HCT116 (cell line): ENCODE measurements around the gene POT1. TPM values are rescaled to one million over a fixed set of nuclear protein-coding genes. Genes with fewer than 3 reads are reported as not detected.

ENCODE experiments used
- ATAC-seq: fragments of 200-7000 bp; cut with Tn5 transposase; 2 replicates; pipeline ENCODE4 v1.9.1; 2020; ENCODE audit warnings: mild to moderate bottlenecking, moderate library complexity
- BruUV-seq: library from RNA; stranded (reverse); fragments of 400-500 nt; replicated peaks from 2 replicates; lab custom pipeline; 2021; lab: Mats Ljungman, UMichigan
- CTCF ChIA-PET: fragments of 300-600 bp; sonication (Branson Sonifier 250); formaldehyde crosslinking; loops from one replicate; lab custom pipeline; 2021; ENCODE audit warnings: antibody characterized with exemption; lab: Charles Lee
- POLR2A ChIA-PET: fragments of 300-600, 350-600 bp; sonication (Branson Sonifier 250); formaldehyde crosslinking; loops from one replicate; lab custom pipeline; 2021; ENCODE audit warnings: antibody characterized with exemption; lab: Charles Lee
- RAD21 ChIA-PET, 2 experiments: fragments of 300-600 bp; sonication (Branson Sonifier 250); formaldehyde crosslinking; loops; one replicate each; lab custom pipeline; 2023; ENCODE audit warnings: low total read pairs in 2 of 2; ENCODE audit not compliant: uncharacterized antibody in 2 of 2, unreplicated experiment in 2 of 2, low non-redundant PET in 1 of 2; lab: Charles Lee
- DNase-seq: peaks from one replicate; pipeline ENCODE4 v3.0.0-alpha.2; 2010; ENCODE audit warnings: low read depth, low spot score
- H2AFZ ChIP-seq: fragments of 200-600 bp; shearing (Covaris generic), sonication (generic); 2 replicates; pipeline ENCODE4 v1.6.1; 2017; ENCODE audit warnings: low read depth, mixed run types, mixed read lengths, antibody characterized with exemption, low read length; ENCODE audit not compliant: poor library complexity, severe bottlenecking
- H3K27ac ChIP-seq: 2 replicates; pipeline ENCODE4 v1.5.1; 2012; ENCODE audit warnings: low read depth, low read length
- H3K27me3 ChIP-seq: fragments of 200-600 bp; sonication (generic); 2 replicates; pipeline ENCODE4 v1.6.1; 2016; ENCODE audit warnings: mixed run types, low read length, mixed read lengths; ENCODE audit not compliant: insufficient read depth
- H3K36me3 ChIP-seq, 2 experiments: fragments of 200-500 bp in 1 of 2; fragments of 200-600 bp in 1 of 2; sonication (Bioruptor generic) in 1 of 2; sonication (generic) in 1 of 2; 2 replicates each; pipeline versions ENCODE4 v1.5.1 to v1.6.1; 2014 to 2016; ENCODE audit warnings: low read length in 2 of 2, inconsistent platforms in 1 of 2, mixed read lengths in 1 of 2, mixed run types in 1 of 2; ENCODE audit not compliant: insufficient read depth in 2 of 2, control insufficient read depth in 1 of 2
- H3K4me1 ChIP-seq, 2 experiments: fragments of 200-600 bp in 1 of 2; sonication (generic) in 1 of 2; 2 replicates each; pipeline versions ENCODE4 v1.5.1 to v1.6.1; 2012 to 2017; ENCODE audit warnings: low read length in 2 of 2, inconsistent platforms in 1 of 2, mild to moderate bottlenecking in 1 of 2, mixed read lengths in 1 of 2, mixed run types in 1 of 2, moderate library complexity in 1 of 2; ENCODE audit not compliant: insufficient read depth in 2 of 2, control insufficient read depth in 1 of 2
- H3K4me2 ChIP-seq: fragments of 200-600 bp; sonication (generic); 2 replicates; pipeline ENCODE4 v1.6.1; 2017; ENCODE audit warnings: mixed run types, low read length, mixed read lengths
- H3K4me3 ChIP-seq, 2 experiments: fragments of 200-600 bp in 1 of 2; sonication (generic) in 1 of 2; replicated peaks in 1 of 2; 2 replicates each; pipeline ENCODE4 v1.5.1; 2011 to 2016; ENCODE audit warnings: low read length in 2 of 2, control low read depth in 1 of 2, low read depth in 1 of 2, mild to moderate bottlenecking in 1 of 2, mixed read lengths in 1 of 2, mixed run types in 1 of 2
- H3K79me2 ChIP-seq: fragments of 200-600 bp; sonication (generic); 2 replicates; pipeline ENCODE4 v1.6.1; 2017; ENCODE audit warnings: mild to moderate bottlenecking, mixed run types, low read length, moderate library complexity, mixed read lengths; ENCODE audit not compliant: insufficient read depth
- H3K9ac ChIP-seq: fragments of 200-600 bp; sonication (generic); 2 replicates; pipeline ENCODE4 v1.6.1; 2016; ENCODE audit warnings: low read length, mixed read lengths
- H3K9me2 ChIP-seq: fragments of 200-600 bp; sonication (generic), shearing (Covaris generic); 2 replicates; pipeline ENCODE4 v1.6.1; 2017; ENCODE audit warnings: mixed run types, mild to moderate bottlenecking, moderate library complexity; ENCODE audit not compliant: insufficient read depth
- H3K9me3 ChIP-seq, 2 experiments: fragments of 200-500 bp in 1 of 2; fragments of 200-600 bp in 1 of 2; sonication (Bioruptor generic) in 1 of 2; sonication (generic) in 1 of 2; 2 replicates each; pipeline ENCODE4 v1.6.1; 2014 to 2017; ENCODE audit warnings: low read length in 2 of 2, mixed read lengths in 2 of 2, inconsistent platforms in 1 of 2, low read depth in 1 of 2, mild to moderate bottlenecking in 1 of 2, mixed run types in 1 of 2, moderate library complexity in 1 of 2; ENCODE audit not compliant: control insufficient read depth in 1 of 2, insufficient read depth in 1 of 2
- H4K20me1 ChIP-seq: fragments of 200-600 bp; sonication (generic), shearing (Covaris generic); 2 replicates; pipeline ENCODE4 v1.6.1; 2017; ENCODE audit warnings: mixed run types, mild to moderate bottlenecking, moderate library complexity; ENCODE audit not compliant: insufficient read depth
- EZH2 ChIP-seq: fragments of 200-600 bp; sonication (generic); IDR thresholded peaks from 2 replicates; pipeline ENCODE4 v1.6.1; 2017; ENCODE audit warnings: antibody characterized with exemption, mixed run types
- EZH2phosphoT487 ChIP-seq: fragments of 200-600 bp; IDR thresholded peaks from 2 replicates; pipeline ENCODE4 v1.6.1; 2018; ENCODE audit warnings: antibody characterized with exemption, borderline replicate concordance
- FOSL1 ChIP-seq: IDR thresholded peaks from 2 replicates; pipeline ENCODE4 v1.6.1; 2012; ENCODE audit warnings: low read depth
- JUND ChIP-seq: IDR thresholded peaks from 2 replicates; pipeline ENCODE4 v1.6.1; 2012
- RAD21 ChIP-seq: IDR thresholded peaks from 2 replicates; pipeline ENCODE4 v1.6.1; 2012; ENCODE audit warnings: low read depth, mild to moderate bottlenecking
- REST ChIP-seq: IDR thresholded peaks from 2 replicates; pipeline ENCODE4 v1.6.1; 2012; ENCODE audit warnings: low read depth
- SIN3A ChIP-seq: IDR thresholded peaks from 2 replicates; pipeline ENCODE4 v1.6.1; 2012; ENCODE audit warnings: low read depth
- SP1 ChIP-seq: IDR thresholded peaks from 2 replicates; pipeline ENCODE4 v1.6.1; 2012; ENCODE audit warnings: low read depth
- ZBTB33 ChIP-seq: IDR thresholded peaks from 2 replicates; pipeline ENCODE4 v1.6.1; 2011; ENCODE audit warnings: mild to moderate bottlenecking, low read length, moderate library complexity; ENCODE audit not compliant: insufficient replicate concordance; ENCODE audit errors: extremely low read depth
- intact Hi-C: fragments of 100-400 bp; cut with micrococcal nuclease; formaldehyde crosslinking; loops from 2 replicates; pipeline ENCODE4 v1.10.0; 2022
- total RNA-seq: library from RNA; stranded (reverse); gene quantifications from one replicate; pipeline ENCODE4 v1.2.1, GENCODE V29; 2021; ENCODE audit not compliant: unreplicated experiment
- TF ChIP-seq, protein P1 (sequence below): IDR thresholded peaks from 2 replicates; pipeline ENCODE4 v1.6.1; 2012

Gene POT1
- total RNA-seq, 1 experiment from 2014 or later: 19.5 TPM

DNA sequence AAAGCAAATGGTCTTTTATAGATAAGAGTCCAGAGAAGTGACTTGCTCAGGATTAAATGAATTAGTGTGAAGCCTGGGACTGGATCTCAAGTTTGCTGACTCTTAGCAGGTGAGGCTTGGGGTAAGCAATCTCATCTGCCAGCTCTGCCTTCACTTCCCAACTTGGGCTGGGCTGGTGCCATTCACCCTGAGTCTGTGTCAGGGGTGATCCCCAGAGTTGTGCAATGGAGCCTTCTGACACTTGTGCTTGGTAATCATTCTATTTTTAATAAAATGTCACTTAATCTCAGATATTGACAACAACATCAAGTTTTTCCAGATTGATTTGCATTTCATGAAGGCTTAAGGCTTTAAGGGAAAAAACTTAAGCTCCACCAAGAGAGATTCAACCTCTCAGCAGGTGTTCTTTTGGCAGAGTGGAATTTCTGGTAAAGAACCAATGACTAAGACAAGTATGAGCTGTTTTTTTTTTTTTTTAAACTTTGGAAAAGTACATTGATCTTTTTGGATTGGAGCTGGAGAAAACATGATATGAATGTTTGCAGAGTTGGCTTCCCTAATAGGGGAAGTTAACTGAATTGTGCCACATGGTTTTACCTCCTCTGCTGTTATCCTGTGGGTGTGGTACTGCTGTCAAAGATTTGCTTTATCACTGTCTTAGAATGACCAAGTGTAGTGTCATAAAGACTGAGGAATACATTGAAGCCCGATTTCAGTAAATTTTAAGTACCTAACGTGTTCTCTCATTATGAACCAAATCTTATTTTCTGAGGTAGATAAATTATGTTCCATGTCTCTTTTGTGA is 115.4 kb downstream of the POT1 start:
- RAD21 ChIA-PET: no interaction called here
- no peak for TF ChIP-seq JUND
- TF ChIP-seq FOSL1: no peak
- no peak for TF ChIP-seq REST
- no peak for TF ChIP-seq SP1
- TF ChIP-seq, protein P1, sequence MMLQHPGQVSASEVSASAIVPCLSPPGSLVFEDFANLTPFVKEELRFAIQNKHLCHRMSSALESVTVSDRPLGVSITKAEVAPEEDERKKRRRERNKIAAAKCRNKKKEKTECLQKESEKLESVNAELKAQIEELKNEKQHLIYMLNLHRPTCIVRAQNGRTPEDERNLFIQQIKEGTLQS: no peak
- TF ChIP-seq EZH2phosphoT487: no peak
- TF ChIP-seq EZH2: no peak
- no peak for TF ChIP-seq RAD21
- no peak for TF ChIP-seq ZBTB33
- no peak for TF ChIP-seq SIN3A
- TF ChIP-seq, all 23 proteins: peak for 0

More for the DNA sequence above, 115.4 kb downstream of the POT1 start:
- H3K9me2 ChIP-seq: no peaks in the 10 kb centered on the region
- H3K36me3 ChIP-seq: no peaks in the 10 kb centered on the region
- ATAC-seq: no peak
- intact Hi-C loops: no loop called here
- CTCF ChIA-PET: no interaction called here
- H3K27ac ChIP-seq: no peak overlapping the region
- H3K27me3 ChIP-seq: no peaks in the 10 kb centered on the region
- H2AFZ ChIP-seq: no peak overlapping the region
- H4K20me1 ChIP-seq: no peaks in the 10 kb centered on the region
- BruUV-seq: no TSS peak
- DNase-seq: no peak
- H3K4me3 ChIP-seq: no peak overlapping the region
- POLR2A ChIA-PET: no interaction called here
- H3K9me3 ChIP-seq: no peaks in the 10 kb centered on the region
- no peaks in the 10 kb centered on the region for H3K79me2 ChIP-seq
- no peak overlapping the region for H3K9ac ChIP-seq
- no peaks in the 10 kb centered on the region; a peak in 1 of 4 replicates for H3K4me1 ChIP-seq
- no peak overlapping the region for H3K4me2 ChIP-seq
